HepG2 (cell line): ENCODE measurements around the gene DSG4. TPM values are rescaled to one million over a fixed set of nuclear protein-coding genes. Genes with fewer than 3 reads are reported as not detected.

Experiments used
- ATAC-seq: fragments of 200-7000 bp; cut with Tn5 transposase; 3 replicates; pipeline ENCODE4 v1.9.1; 2020; ENCODE audit warnings: mild to moderate bottlenecking, moderate library complexity
- BruUV-seq: library from RNA; stranded (reverse); fragments of 400-500 nt; replicated peaks from 2 replicates; lab custom pipeline; 2021; lab: Mats Ljungman, UMichigan
- CTCF ChIA-PET: fragments of 300-600 bp; formaldehyde crosslinking; extraction: SDS; loops from one replicate; lab custom pipeline; 2021; ENCODE audit warnings: low total read pairs, inconsistent platforms, low intra/inter-chr PET ratio; lab: Yijun Ruan, JAX
- POLR2A ChIA-PET: fragments of 350-600 bp; sonication (Branson Sonifier 250); formaldehyde crosslinking; loops from one replicate; lab custom pipeline; 2020; ENCODE audit warnings: antibody characterized with exemption, inconsistent platforms; lab: Yijun Ruan, JAX
- DNase-seq: peaks from one replicate; pipeline ENCODE4 v3.0.0-alpha.2; 2015; ENCODE audit warnings: low spot score
- FAIRE-seq: peaks from 3 replicates; lab custom pipeline; 2011; peaks lifted over from hg19 to GRCh38; lab: Jason Lieb, UNC
- H2AFZ ChIP-seq: one replicate; pipeline ENCODE4 v1.6.1; 2011; ENCODE audit warnings: low read length, inconsistent platforms
- H3K27ac ChIP-seq: fragments of 300-600 bp; 3 replicates; pipeline ENCODE4 v1.8.0; 2011; ENCODE audit warnings: mixed run types, mild to moderate bottlenecking, mixed read lengths, low read length, inconsistent platforms; ENCODE audit not compliant: insufficient read depth; ENCODE audit errors: extremely low read length
- H3K27me3 ChIP-seq, 2 experiments: fragments of 200-600 bp in 1 of 2; 2 replicates in 1 of 2; 3 replicates in 1 of 2; pipeline versions ENCODE4 v1.6.0 to v1.8.0; 2011; ENCODE audit warnings: low read length in 2 of 2, mild to moderate bottlenecking in 2 of 2, moderate library complexity in 2 of 2, inconsistent platforms in 1 of 2; ENCODE audit not compliant: insufficient read depth in 2 of 2, control insufficient read depth in 1 of 2
- H3K36me3 ChIP-seq, 2 experiments: fragments of 200-600 bp in 1 of 2; replicated peaks in 1 of 2; 2 replicates in 1 of 2; 3 replicates in 1 of 2; pipeline versions ENCODE4 v1.5.1 to v1.8.0; 2011; ENCODE audit warnings: low read length in 2 of 2, inconsistent platforms in 1 of 2; ENCODE audit not compliant: insufficient read depth in 2 of 2, control insufficient read depth in 1 of 2
- H3K4me1 ChIP-seq: 2 replicates; pipeline ENCODE4 v1.5.1; 2012; ENCODE audit warnings: low read length, inconsistent platforms; ENCODE audit not compliant: insufficient read depth
- H3K4me2 ChIP-seq: 2 replicates; pipeline ENCODE4 v1.6.0; 2011; ENCODE audit warnings: low read depth, low read length, inconsistent platforms
- H3K4me3 ChIP-seq, 3 experiments: fragments of 200-600 bp in 1 of 3; sonication (generic), shearing (Covaris generic) in 1 of 3; replicated peaks in 1 of 3; 2 replicates each; pipeline ENCODE4 v1.5.1; 2011 to 2016; ENCODE audit warnings: low read length in 3 of 3, inconsistent platforms in 2 of 3, low read depth in 2 of 3, mild to moderate bottlenecking in 2 of 3, control low read depth in 1 of 3, mixed read lengths in 1 of 3; ENCODE audit not compliant: insufficient read depth in 1 of 3
- H3K79me2 ChIP-seq: one replicate; pipeline ENCODE4 v1.6.1; 2011; ENCODE audit warnings: low read length, inconsistent platforms; ENCODE audit not compliant: insufficient read depth
- H3K9ac ChIP-seq: 2 replicates; pipeline ENCODE4 v1.6.0; 2011; ENCODE audit warnings: mild to moderate bottlenecking, low read depth, low read length, inconsistent platforms; ENCODE audit not compliant: insufficient read depth
- H3K9me3 ChIP-seq: 2 replicates; pipeline ENCODE4 v1.5.1; 2012; ENCODE audit warnings: mild to moderate bottlenecking, low read length
- H4K20me1 ChIP-seq: 2 replicates; pipeline ENCODE4 v1.6.0; 2011; ENCODE audit warnings: inconsistent platforms, mild to moderate bottlenecking, low read length, moderate library complexity; ENCODE audit not compliant: insufficient read depth
- BHLHE40 ChIP-seq: IDR thresholded peaks from 2 replicates; pipeline ENCODE4 v1.6.1; 2011; ENCODE audit warnings: low read length, improper control_type of control experiment
- CEBPB ChIP-seq: IDR thresholded peaks from 2 replicates; pipeline ENCODE4 v1.6.1; 2011; ENCODE audit warnings: low read depth, low read length, improper control_type of control experiment, borderline replicate concordance
- CHCHD3 ChIP-seq: sonication (generic); formaldehyde crosslinking; IDR thresholded peaks from 2 replicates; pipeline ENCODE4 v1.8.0; 2022; ENCODE audit warnings: mild to moderate bottlenecking, missing genetic modification reagents, moderate library complexity
- FOXM1 ChIP-seq: sonication (generic); formaldehyde crosslinking; IDR thresholded peaks from 2 replicates; pipeline ENCODE4 v1.5.0; 2020; ENCODE audit warnings: missing genetic modification reagents
- HOXA9 ChIP-seq: sonication (generic); formaldehyde crosslinking; IDR thresholded peaks from 2 replicates; pipeline ENCODE4 v1.8.1; 2022; ENCODE audit warnings: missing genetic modification reagents, mild to moderate bottlenecking, moderate library complexity, borderline replicate concordance
- KDM2A ChIP-seq: sonication (generic); formaldehyde crosslinking; IDR thresholded peaks from 2 replicates; pipeline ENCODE4 v1.4.0; 2020; ENCODE audit warnings: low read depth, missing genetic modification reagents, borderline replicate concordance
- PATZ1 ChIP-seq: sonication (generic); formaldehyde crosslinking; IDR thresholded peaks from 2 replicates; pipeline ENCODE4 v1.4.0; 2020; ENCODE audit warnings: missing genetic modification reagents
- POLR2G ChIP-seq: fragments of 200-400 bp; formaldehyde crosslinking; IDR thresholded peaks from 2 replicates; pipeline ENCODE4 v1.6.1; 2018; ENCODE audit warnings: mild to moderate bottlenecking, low read depth, low read length, moderate library complexity
- TBX3 ChIP-seq: fragments of 450-650 bp; IDR thresholded peaks from 2 replicates; pipeline ENCODE4 v1.6.1; 2017; ENCODE audit warnings: antibody characterized with exemption, mild to moderate bottlenecking, inconsistent platforms, borderline replicate concordance
- THAP11 ChIP-seq: IDR thresholded peaks from 2 replicates; pipeline ENCODE4 v1.6.1; 2016; ENCODE audit warnings: missing biosample characterization, missing genetic modification reagents
- ZBTB10 ChIP-seq: sonication (generic); formaldehyde crosslinking; IDR thresholded peaks from 2 replicates; pipeline ENCODE4 v1.4.0; 2020; ENCODE audit warnings: missing genetic modification reagents, borderline replicate concordance
- ZBTB20 ChIP-seq: sonication (generic); formaldehyde crosslinking; IDR thresholded peaks from 2 replicates; pipeline ENCODE4 v1.8.1; 2023; ENCODE audit warnings: missing genetic modification reagents, low read depth, mild to moderate bottlenecking, borderline replicate concordance
- ZNF256 ChIP-seq: sonication (generic); formaldehyde crosslinking; conservative IDR thresholded peaks from 2 replicates; pipeline ENCODE4 v1.4.0; 2020; ENCODE audit warnings: missing genetic modification reagents
- ZNF350 ChIP-seq: sonication (generic); formaldehyde crosslinking; IDR thresholded peaks from 2 replicates; pipeline ENCODE4 v1.4.0; 2020; ENCODE audit warnings: mild to moderate bottlenecking, low read depth, missing genetic modification reagents, borderline replicate concordance
- ZSCAN31 ChIP-seq: sonication (generic); formaldehyde crosslinking; IDR thresholded peaks from 2 replicates; pipeline ENCODE4 v1.5.0; 2020; ENCODE audit warnings: low read depth, mild to moderate bottlenecking, missing genetic modification reagents
- WGBS: methylation state at CpG from one replicate; pipeline ENCODE4 v1.1.6; 2017; ENCODE audit warnings: low lambda C conversion rate; 5-methylcytosine and 5-hydroxymethylcytosine counted together
- in situ Hi-C: cut with HindIII; loops from 2 replicates; pipeline ENCODE4 v1.10.0; 2017; ENCODE audit warnings: low pct_unique_long_range_greater_than_20kb; ENCODE audit not compliant: extremely low pct_ligation_motif_present
- intact Hi-C: fragments of 100-400 bp; cut with micrococcal nuclease; formaldehyde crosslinking; loops from one replicate; pipeline ENCODE4 v1.10.0; 2022; ENCODE audit not compliant: unreplicated experiment
- polyA plus RNA-seq, 8 experiments: library from polyadenylated mRNA; depleted of rRNA in 3 of 8; stranded (reverse) in 7 of 8; unstranded in 1 of 8; fragments of >200 nt; fragmentation: Illumina TruSeq in 4 of 8; extraction: Trizol in 4 of 8; gene quantifications; 2 replicates each; pipeline versions ENCODE4 v1.2.1 to v1.2.3, GENCODE V29; 2011 to 2016; ENCODE audit warnings: low read depth in 4 of 8, missing spikeins in 1 of 8, mixed read lengths in 1 of 8; ENCODE audit not compliant: insufficient read depth in 1 of 8
- total RNA-seq, 5 experiments: library from RNA; depleted of rRNA; stranded (reverse); fragments of >200 nt; fragmentation: Illumina TruSeq; extraction: Trizol; gene quantifications; 2 replicates each; pipeline ENCODE4 v1.2.3, GENCODE V29; 2016; ENCODE audit warnings: low read depth in 1 of 5

Gene DSG4
- total and polyA plus RNA-seq, 2 of the 13 experiments (the other 11 are each of a cell fraction or from before 2014, with no cell fraction given): 0.07 TPM; not detected in 1

- DNase-seq: no peak
- Histone ChIP-seq H2AFZ (no peak overlapping the region), H4K20me1 (no peaks in the 10 kb centered on the region)
- no peak for ATAC-seq
- TF ChIP-seq KDM2A (CRISPR knock-in tag) (no peak), CEBPB (0 out of 2 replicates have a peak, but pooled peaks have one; percentile 7), BHLHE40 (no peak), THAP11 (CRISPR knock-in tag) (no peak)
- TF ChIP-seq, all 625 proteins: peak for 1
- FAIRE-seq: no peak
- in situ Hi-C loops (no loop called here), intact Hi-C loops (no loop called here)
- H3K9ac ChIP-seq: no peak overlapping the region
- H3K27me3 ChIP-seq: 0 out of 5 replicates have a peak, but pooled peaks cover 0 to 2% of the 10 kb centered on the region in 2 experiments
- H3K36me3 ChIP-seq: no peaks in the 10 kb centered on the region
- CTCF ChIA-PET: no interaction called here
- no TSS peak for BruUV-seq
- no peak overlapping the region for H3K4me2 ChIP-seq
- no peaks in the 10 kb centered on the region for H3K79me2 ChIP-seq
- H3K4me3 ChIP-seq: no peak overlapping the region
- H3K4me1 ChIP-seq: peaks cover 15% of the 10 kb centered on the region; the same call in 1 of the 2 replicates
- H3K9me3 ChIP-seq: no peaks in the 10 kb centered on the region
- POLR2A ChIA-PET: interaction anchor here (1.2 kb wide), 1 partner anchor 143 kb away, joined by 3 read pairs; no protein-coding TSS in a partner anchor
- WGBS: 52% methylated on average over 6 of the region's 6 CpGs
- no peak overlapping the region for H3K27ac ChIP-seq
Measured at GRCh38 chr18:31386741-31387140, 10.2 kb downstream of the DSG4 start.

- H4K20me1 ChIP-seq: no peaks in the 10 kb centered on the region
- BruUV-seq: no TSS peak
- 88% methylated on average over 3 of the region's 3 CpGs for WGBS
- H3K4me2 ChIP-seq: no peak overlapping the region
- H3K27me3 ChIP-seq: no peaks in the 10 kb centered on the region
- H2AFZ ChIP-seq: no peak overlapping the region
- no peaks in the 10 kb centered on the region for H3K9me3 ChIP-seq
- H3K36me3 ChIP-seq: no peaks in the 10 kb centered on the region
- H3K79me2 ChIP-seq: no peaks in the 10 kb centered on the region
- no peak overlapping the region for H3K9ac ChIP-seq
- no peak overlapping the region for H3K27ac ChIP-seq
- DNase-seq (no peak), FAIRE-seq (no peak), ATAC-seq (no peak)
- ChIA-PET CTCF (no interaction called here), POLR2A (no interaction called here)
- in situ Hi-C loops: no loop called here
- no peak overlapping the region for H3K4me3 ChIP-seq
- TF ChIP-seq ZNF350: no peak
- no peak for TF ChIP-seq TBX3
- no peak for TF ChIP-seq FOXM1 (CRISPR knock-in tag)
- TF ChIP-seq ZSCAN31: no peak
- no peak for TF ChIP-seq POLR2G
- TF ChIP-seq HOXA9 (CRISPR knock-in tag): no peak
- no peak for TF ChIP-seq CHCHD3
- no peak for TF ChIP-seq ZNF256 (CRISPR knock-in tag)
- no peak for TF ChIP-seq ZBTB20 (CRISPR knock-in tag)
- TF ChIP-seq PATZ1: no peak
- TF ChIP-seq ZBTB10 (CRISPR knock-in tag): no peak
- peaks cover 46% of the 10 kb centered on the region for H3K4me1 ChIP-seq
- intact Hi-C loops: no loop called here
Measured at GRCh38 chr18:31393286-31393685, 16.7 kb downstream of the DSG4 start.
